NCI-H1105 treated with DMSO at 0.1 percent for 48 hours (cell line): ENCODE measurements around the gene BRD8.
A peak's percentile ranks its signal among the peaks of the same experiment; 100 is the strongest.
"Not testable (repeated sequence)": the region's sequence is repeated elsewhere in the genome, so short reads cannot be mapped to it uniquely, and the experiment has no call there.

ENCODE experiments used
- DNase-seq: peaks from one replicate; lab custom pipeline; 2025; lab: John Stamatoyannopoulos, UW

The BRD8 gene

GRCh38 chr5:138178516-138179276 is at the start of gene BRD8, which contains the start of gene KIF20A:
Gene BRD8, minus strand, starts transcription at chr5:138178630. Its CDS starts 16 bp downstream, at chr5:138178614.
Gene KIF20A, plus strand, starts transcription at chr5:138179112. Its CDS starts 569 bp downstream, at chr5:138179681.
- DNase-seq: peak; percentile 91

GRCh38 chr5:138226910-138227309 is 48.5 kb upstream of the BRD8 start:
- no peak for DNase-seq

GRCh38 chr5:138224712-138225111 is 46.3 kb upstream of the BRD8 start:
- no peak for DNase-seq

- no peak for DNase-seq
These were observed 45.1 kb upstream of the BRD8 start for GRCh38 chr5:138223532-138223931.

- DNase-seq: no peak
These were observed 38.4 kb upstream of the BRD8 start for GRCh38 chr5:138216799-138217198.

DNA sequence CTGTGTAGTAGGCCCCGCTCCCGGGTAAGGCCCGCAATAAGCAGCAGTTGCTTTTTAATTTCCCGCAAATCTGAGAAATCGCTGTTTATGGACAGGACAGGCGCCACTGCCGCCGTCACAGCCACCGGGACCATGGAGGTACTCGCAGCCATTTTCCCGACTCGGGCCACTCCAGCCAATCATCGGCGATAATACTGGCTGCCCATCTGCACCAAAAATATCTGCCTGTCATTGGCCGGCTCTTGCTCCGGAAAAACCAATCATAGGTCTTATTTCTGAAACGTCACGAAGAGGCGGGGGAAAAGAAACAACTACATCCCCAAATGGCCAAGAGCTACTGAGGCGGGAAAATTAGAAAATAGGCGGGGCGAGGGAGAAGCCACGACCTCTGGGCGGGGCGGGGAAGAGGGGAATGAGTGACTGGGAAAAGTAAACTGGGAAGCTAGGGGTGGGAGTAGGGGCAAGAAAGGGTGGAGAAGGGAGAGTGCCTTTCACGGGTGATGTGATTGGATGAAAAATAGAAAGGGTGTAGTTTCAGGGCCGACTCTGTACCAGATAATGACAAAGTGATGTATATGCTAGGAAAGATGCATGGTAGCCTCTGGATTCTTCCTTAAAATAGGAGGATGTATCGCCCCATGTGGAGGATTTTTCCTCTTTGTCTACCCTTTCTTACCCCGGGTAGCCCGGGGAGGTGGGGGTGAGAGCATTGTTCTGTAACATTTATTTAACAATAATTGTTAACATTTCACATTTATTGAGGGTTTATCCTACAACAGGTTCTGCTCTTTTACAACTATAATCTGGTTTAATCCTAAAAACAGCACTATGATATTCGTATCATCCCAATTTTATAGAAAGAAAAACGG is 35.0 kb upstream of the BRD8 start, which contains the start of gene CDC23:
Gene CDC23 (minus strand): TSS at position 163 of the 869 bp plus-strand sequence. CDS start 11 bp downstream, at position 152.
- peak; percentile 93 for DNase-seq

GRCh38 chr5:138212828-138213160 is 34.4 kb upstream of the BRD8 start:
- DNase-seq: no peak

DNA sequence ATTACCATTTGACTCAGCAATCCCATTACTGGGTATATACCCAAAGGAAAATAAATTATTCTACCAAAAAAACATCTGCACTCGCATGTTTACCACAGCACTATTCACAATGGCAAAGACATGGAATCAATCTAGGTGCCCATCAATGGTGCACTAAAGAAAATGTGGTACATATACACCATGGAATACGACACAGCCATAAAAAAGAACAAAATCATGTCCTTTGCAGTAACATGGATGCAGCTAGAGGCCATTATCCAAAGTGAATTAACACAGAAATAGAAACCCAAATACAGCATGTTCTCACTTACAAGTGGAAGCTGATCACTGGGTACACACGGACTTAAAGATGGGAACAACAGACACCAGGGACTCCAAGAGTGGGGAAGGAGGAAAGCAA is 32.6 kb upstream of the BRD8 start:
- DNase-seq: no peak

DNA sequence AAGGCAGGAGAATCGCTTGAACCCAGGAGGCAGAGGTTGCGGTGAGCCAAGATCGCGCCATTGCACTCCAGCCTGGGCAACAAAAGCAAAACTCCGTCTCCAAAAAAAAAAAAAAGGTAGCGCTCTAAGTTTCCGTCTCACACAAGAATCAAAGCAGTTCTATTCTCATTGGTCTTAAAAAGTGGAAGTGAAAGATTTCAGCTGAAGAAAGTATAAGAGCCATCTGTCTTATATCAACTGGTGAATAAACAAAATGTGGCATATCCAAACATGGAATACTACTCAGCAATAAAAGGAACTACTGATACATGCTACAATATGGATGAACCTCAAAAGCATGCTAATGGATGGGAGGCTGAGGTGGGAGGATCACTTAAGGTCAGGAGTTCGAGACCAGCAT is 15.4 kb upstream of the BRD8 start:
- DNase-seq: not testable (repeated sequence)

DNA sequence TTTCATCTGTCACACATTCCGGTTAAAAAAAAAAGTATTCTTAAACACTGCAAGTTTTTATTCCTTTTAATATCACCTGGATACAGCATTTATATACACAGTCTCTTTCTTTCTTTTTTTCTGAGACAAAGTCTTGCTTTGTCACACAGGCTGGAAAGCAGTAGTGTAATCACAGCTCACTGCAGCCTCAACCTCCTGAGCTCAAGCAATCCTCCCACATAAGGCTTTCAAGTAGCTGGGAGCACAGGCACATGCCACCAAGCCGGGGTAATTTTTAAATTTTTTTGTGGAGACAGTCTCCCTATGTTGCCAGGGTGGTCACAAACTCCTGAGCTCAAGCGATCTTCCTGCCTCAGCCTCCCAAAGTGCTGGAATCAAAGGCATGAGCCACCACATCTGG is 14.4 kb upstream of the BRD8 start:
- no peak for DNase-seq

DNA sequence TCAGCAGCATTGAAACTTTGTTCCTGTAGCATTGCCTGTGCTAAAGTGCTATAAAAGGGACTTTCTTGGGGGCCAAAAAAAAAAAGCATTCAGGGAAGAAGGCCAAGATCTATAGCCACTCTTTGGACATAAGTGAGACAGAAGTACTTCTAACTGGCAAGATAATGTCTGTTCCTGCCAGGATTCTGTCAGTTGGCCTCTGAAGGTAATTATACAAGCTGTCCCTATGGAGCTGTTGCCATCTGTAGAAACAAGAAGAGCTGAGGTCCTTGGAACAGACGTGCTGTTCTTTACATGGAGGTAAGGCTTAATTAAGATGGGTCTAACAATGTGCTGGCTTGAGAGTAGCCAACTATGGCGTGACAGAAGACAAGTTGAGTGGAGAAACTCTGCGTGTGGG is 10.2 kb upstream of the BRD8 start:
- DNase-seq: no peak

DNA sequence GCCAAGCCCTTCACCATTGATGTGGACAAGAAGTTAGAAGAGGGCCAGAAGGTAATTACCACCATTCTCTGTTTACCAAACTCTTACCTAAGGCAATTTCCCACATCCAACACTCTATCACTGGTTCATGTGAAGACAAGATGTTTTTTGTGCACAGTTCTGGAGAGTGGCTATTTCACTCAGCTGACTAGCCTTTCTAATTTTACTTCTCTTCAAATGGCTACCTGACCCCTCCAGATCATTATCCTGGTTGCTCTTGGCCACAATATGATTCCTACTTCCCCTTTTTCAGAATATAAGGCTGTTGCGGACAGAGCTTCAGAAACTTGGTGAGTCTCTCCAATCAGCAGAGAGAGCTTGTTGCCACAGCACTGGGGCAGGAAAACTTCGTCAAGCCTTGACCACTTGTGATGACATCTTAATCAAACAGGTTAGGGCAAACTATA is 7.6 kb upstream of the BRD8 start:
- no peak for DNase-seq

DNA sequence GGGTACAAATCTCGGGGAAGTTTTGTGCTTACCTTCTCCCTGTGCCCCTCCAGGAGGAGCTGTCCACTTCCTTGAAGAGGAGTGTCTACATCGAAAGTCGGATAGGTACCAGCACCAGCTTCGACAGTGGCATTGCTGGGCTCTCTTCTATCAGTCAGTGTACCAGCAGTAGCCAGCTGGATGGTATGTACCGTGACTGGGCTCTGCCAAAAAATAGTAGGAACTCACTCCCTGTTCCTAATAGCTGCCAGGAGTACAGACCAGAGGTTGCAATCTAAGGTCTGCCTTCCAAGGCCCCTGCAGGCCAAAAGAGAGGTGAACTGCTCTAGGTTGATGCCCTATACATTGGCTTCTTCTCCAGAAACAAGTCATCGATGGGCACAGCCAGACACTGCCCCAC is 4.4 kb upstream of the BRD8 start:
- DNase-seq: no peak

- DNase-seq: no peak
These were observed 2.4 kb upstream of the BRD8 start for GRCh38 chr5:138180841-138181240.

- peak; percentile 57 for DNase-seq
These were observed 1.9 kb upstream of the BRD8 start for GRCh38 chr5:138180183-138180782.

DNA sequence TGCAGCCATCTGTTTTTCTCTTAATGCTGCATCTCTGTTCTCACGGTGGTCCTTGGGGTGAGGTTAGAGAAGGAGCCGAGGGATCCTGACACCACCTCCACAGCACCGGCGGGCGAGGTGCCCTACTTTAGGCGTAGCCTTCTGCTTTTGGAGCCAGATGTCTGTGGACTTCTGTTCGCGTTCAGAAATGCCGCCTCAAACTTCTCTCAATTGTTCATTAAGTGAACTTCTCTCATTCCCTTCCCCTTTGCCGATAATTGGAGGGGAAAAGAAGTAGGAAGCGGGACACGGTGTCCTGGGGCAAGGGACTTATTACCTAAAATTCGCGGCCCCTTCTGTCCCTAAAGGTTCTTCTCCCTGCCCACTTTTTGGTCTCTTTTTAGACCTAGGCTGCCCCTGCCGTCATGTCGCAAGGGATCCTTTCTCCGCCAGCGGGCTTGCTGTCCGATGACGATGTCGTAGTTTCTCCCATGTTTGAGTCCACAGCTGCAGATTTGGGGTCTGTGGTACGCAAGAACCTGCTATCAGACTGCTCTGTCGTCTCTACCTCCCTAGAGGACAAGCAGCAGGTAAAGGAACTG is 937 bp upstream of the BRD8 start:
- no peak for DNase-seq

DNA sequence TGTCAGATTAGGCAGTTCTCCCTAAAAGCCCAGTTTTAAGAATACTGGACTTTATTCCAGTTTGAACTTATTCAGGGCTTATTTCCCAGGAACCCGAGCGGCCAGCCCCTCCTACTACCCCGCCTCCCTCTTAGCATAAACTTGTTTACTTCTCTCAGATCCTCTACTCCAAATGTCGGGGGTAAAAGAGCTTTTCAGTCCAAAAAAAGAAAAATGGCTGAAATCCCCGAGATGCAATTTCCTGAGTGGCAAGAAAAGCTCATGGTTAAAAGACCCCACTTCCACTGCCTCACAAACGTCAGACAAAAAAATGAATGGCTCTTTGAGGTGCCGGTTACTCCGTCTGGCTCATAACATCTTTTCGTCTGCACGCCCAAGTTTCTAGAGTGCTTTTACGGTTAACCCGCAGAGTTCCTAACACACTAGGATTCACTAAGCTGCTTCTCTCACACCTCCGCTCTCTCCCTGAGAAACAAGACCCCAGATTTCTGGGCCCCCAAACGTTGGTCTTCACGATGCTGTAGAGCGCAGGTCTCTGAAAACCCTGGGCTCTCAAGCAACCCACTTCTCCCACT is 402 bp downstream of the BRD8 start:
- DNase-seq: peak; percentile 14

DNA sequence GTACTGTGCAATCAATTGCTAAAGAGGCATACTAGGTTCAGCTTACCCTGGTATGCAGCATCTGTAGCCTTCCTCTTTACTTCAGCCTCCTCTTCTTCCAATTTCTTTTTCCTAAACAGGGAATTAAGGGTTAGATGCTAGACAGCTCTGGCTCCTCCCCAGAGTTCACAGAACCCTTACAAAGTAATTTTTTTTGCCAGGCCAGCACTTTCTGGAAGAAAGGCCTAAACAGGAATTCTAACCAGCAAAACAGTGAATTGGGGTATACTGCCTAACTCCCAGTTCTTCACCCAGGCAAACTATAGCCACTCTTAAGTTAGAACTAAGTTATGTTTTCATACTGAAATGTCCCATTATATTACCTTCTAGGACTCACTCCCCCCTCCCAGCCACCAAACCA is 8.1 kb downstream of the BRD8 start:
- DNase-seq: no peak

DNA sequence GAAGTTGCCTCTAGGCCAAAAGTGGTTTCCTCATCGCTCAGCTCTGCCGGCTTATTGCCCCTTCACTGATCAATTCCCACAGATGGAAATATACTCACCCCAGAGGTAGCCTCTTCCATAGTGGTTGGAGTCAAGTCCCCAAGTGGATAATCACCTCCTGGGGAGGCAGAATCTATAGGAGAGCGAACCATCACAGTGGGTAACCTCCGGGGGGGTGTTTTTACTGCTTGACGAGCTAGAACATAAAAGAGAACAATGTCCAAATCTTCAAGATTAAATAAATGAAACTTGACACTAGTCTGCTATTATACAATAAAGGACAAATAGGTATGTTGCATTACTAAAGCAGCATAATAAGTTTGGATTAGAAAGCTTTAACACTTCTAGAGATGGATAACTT is 9.3 kb downstream of the BRD8 start:
- DNase-seq: no peak

DNA sequence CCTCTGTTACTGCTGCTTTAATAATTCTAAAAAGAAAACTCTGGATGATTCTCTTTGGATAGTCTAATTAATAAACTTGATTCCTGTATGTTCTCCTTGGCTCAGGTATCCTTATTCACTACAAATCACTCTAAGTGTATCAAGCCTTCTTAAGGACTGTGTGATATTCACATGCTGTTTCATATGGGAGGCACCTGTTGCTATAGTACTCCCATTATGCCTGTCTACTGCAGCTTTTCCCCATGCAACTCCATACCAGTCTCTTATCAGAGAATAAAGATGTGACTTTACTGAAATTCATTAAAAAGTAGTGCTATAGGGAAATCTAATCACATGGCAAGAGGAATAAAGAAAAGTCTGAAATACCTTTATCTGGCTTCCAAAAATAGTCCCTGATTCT is 14.7 kb downstream of the BRD8 start:
- DNase-seq: no peak

DNA sequence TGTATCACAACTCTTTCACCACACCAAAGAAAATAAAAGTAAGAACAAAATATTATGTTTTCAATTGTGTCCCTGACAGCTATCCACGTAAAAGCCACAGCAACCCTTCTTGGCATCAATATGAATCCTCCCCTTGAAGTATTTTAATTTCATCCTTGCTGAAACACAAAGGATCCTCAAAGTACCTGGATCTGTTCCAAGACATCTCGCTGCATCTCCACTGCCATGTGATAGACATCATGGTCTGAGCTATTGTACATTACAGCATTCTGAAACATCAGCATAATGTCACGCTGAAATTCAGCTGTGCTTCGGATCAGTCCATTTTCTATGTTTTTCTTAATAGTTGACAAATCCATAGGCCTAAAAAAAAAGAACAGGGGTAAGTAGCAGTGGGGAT is 17.7 kb downstream of the BRD8 start:
- no peak for DNase-seq

DNA sequence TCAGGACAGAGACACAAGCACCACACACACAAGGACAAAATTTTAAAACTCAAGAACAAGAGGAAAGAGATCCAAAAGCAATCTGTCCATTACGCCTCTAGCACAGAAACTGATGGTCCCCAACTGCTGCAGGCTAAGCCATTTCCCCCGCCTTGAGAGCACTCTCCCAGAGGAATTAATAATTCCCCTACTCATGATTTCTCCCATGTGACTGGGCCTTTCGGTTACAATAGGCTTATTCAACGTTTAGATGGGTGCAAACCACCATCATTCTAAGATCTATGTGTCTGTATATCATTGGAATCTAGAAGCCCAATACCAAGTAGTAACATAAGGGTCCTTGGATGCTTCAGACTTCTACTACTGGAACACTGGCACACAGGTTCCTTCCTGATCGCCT is 18.8 kb downstream of the BRD8 start:
- DNase-seq: no peak
